ENCODE data around the gene CASKIN1. TPM values are rescaled to one million over a fixed set of nuclear protein-coding genes. Genes with fewer than 3 reads are reported as not detected.

Gene CASKIN1
- total RNA-seq, 1 donor from 2014 or later, result 2.3 TPM

DNA sequence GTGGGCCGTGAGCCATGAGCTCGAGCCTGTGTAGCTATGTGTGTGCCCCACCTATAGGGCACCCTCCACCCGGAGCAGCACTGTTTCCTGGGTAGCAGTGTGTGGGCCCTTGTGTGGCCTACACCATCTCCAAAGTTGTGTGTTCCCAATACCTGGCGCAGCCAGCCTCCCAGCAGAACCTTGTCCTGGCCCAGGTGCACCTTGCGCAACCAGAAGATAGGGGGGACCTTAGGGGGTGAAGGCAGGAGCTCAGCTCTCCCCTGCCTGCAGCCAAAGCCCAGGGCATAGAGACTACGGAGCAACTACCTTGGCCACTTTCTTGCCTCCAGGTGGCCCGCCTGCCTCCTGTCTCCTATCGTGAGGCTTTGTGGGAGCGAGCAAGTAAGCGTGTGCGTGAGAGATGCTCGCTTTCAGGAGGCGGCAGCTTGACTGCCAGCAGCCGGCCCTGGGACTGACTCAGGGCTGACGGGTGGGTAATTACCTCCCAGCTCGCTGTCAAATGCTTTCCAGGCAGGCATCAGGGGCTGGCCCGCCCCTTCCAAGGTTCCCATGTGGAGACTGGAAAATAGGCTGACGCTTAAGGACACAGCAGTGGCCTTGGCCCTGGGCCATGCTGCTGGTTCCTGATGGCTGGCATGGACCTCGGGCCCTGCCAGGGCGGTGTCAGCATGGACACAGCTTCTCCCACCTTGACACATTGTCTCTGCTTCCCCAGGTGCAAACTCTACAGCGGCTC is 21.8 kb downstream of the CASKIN1 start:
- no peak for DNase-seq (ENCODE audit: low spot score)
- H3K4me1 Mint-ChIP-seq (ENCODE audit: low read depth), result no peaks in the 10 kb centered on the region
- H3K9me3 Mint-ChIP-seq (ENCODE audit: low read depth), result no peaks in the 10 kb centered on the region
- no peak overlapping the region for H3K4me3 Mint-ChIP-seq (ENCODE audit: unreplicated experiment)
- TF ChIP-seq, protein P1, sequence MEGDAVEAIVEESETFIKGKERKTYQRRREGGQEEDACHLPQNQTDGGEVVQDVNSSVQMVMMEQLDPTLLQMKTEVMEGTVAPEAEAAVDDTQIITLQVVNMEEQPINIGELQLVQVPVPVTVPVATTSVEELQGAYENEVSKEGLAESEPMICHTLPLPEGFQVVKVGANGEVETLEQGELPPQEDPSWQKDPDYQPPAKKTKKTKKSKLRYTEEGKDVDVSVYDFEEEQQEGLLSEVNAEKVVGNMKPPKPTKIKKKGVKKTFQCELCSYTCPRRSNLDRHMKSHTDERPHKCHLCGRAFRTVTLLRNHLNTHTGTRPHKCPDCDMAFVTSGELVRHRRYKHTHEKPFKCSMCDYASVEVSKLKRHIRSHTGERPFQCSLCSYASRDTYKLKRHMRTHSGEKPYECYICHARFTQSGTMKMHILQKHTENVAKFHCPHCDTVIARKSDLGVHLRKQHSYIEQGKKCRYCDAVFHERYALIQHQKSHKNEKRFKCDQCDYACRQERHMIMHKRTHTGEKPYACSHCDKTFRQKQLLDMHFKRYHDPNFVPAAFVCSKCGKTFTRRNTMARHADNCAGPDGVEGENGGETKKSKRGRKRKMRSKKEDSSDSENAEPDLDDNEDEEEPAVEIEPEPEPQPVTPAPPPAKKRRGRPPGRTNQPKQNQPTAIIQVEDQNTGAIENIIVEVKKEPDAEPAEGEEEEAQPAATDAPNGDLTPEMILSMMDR (IDR thresholded peaks at IDR 0.05), result no peak
- no peaks in the 10 kb centered on the region for H3K27me3 Mint-ChIP-seq (ENCODE audit: low read depth)
- H3K36me3 Mint-ChIP-seq (ENCODE audit: low read depth), result peaks cover 17% of the 10 kb centered on the region
- H3K27ac Mint-ChIP-seq (ENCODE audit: unreplicated experiment), result no peak overlapping the region

GRCh38 chr16:2173916-2174315 is 22.5 kb downstream of the CASKIN1 start:
- no peak overlapping the region for H3K27ac Mint-ChIP-seq (ENCODE audit: unreplicated experiment)
- H3K36me3 Mint-ChIP-seq (ENCODE audit: low read depth), result peaks cover 17% of the 10 kb centered on the region
- TF ChIP-seq, protein P1 (IDR thresholded peaks at IDR 0.05), result no peak
- H3K4me1 Mint-ChIP-seq (ENCODE audit: low read depth), result no peaks in the 10 kb centered on the region
- no peak for DNase-seq (ENCODE audit: low spot score)
- H3K27me3 Mint-ChIP-seq (ENCODE audit: low read depth), result no peaks in the 10 kb centered on the region
- no peaks in the 10 kb centered on the region for H3K9me3 Mint-ChIP-seq (ENCODE audit: low read depth)
- no peak overlapping the region for H3K4me3 Mint-ChIP-seq (ENCODE audit: unreplicated experiment)

DNA sequence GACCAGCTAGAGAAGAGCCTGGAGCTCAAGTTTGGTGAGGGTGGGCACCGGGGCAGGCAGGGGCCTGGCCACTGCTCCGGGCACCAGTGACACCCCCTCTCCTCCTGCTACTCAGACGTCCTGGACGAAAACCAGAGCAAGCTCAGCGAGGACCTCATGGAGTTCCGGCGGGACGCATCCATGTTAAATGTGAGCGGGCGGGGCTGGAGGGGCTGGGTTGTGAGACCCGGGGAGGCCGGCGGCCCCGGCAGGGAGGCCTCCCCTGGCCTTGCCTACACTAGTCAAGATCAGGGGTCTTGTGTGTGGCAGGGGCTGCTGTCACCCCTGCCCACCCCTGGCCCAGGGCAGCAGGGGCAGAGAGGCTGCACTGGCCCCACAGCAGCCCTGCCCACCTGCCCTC is 23.0 kb downstream of the CASKIN1 start:
- Mint-ChIP-seq H3K36me3 (ENCODE audit: low read depth) (peaks cover 17% of the 10 kb centered on the region), H3K4me3 (ENCODE audit: unreplicated experiment) (no peak overlapping the region), H3K4me1 (ENCODE audit: low read depth) (no peaks in the 10 kb centered on the region), H3K27me3 (ENCODE audit: low read depth) (no peaks in the 10 kb centered on the region), H3K9me3 (ENCODE audit: low read depth) (no peaks in the 10 kb centered on the region), H3K27ac (ENCODE audit: unreplicated experiment) (no peak overlapping the region)
- TF ChIP-seq, protein P1 (IDR thresholded peaks at IDR 0.05), result no peak
- DNase-seq (ENCODE audit: low spot score), result no peak

GRCh38 chr16:2172688-2173335 is 23.6 kb downstream of the CASKIN1 start:
- Mint-ChIP-seq H3K27ac (ENCODE audit: unreplicated experiment) (no peak overlapping the region), H3K36me3 (ENCODE audit: low read depth) (peaks cover 17% of the 10 kb centered on the region), H3K9me3 (ENCODE audit: low read depth) (no peaks in the 10 kb centered on the region), H3K4me3 (ENCODE audit: unreplicated experiment) (no peak overlapping the region), H3K27me3 (ENCODE audit: low read depth) (no peaks in the 10 kb centered on the region), H3K4me1 (ENCODE audit: low read depth) (no peaks in the 10 kb centered on the region)
- TF ChIP-seq, protein P1 (IDR thresholded peaks at IDR 0.05), result no peak
- DNase-seq (ENCODE audit: low spot score), result no peak

DNA sequence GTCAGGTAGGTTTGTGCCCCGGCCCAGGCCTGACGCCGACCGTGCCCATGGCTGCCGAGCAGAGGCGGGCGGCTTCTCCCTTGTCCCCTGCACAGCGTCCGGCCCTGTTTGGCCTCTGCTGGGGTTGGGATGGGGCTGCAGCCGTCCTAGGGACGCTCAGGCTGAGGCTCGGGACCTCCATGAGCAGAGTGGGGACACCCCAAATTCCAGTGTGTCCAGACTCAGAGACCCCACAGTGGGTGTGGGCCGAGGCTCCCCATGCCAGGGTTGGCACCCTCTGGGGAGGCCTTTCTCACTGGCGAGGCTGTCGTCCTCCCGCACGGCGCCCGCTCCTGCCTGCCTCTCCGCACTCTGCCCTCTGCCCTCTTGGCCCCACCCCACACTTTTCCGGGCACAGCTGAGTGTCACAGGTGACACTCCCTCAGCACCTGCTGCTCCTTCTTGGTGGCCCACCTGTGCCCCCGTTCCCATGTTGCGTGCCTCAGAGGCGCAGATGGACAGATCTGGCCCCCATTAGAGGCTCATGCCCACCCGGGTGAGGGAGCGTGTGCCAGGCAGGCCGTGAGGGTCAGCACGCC is 24.7 kb downstream of the CASKIN1 start:
- TF ChIP-seq, protein P1 (IDR thresholded peaks at IDR 0.05), result no peak
- Mint-ChIP-seq H3K27me3 (ENCODE audit: low read depth) (no peaks in the 10 kb centered on the region), H3K27ac (ENCODE audit: unreplicated experiment) (no peak overlapping the region), H3K4me1 (ENCODE audit: low read depth) (no peaks in the 10 kb centered on the region), H3K9me3 (ENCODE audit: low read depth) (no peaks in the 10 kb centered on the region), H3K36me3 (ENCODE audit: low read depth) (peaks cover 15% of the 10 kb centered on the region), H3K4me3 (ENCODE audit: unreplicated experiment) (no peak overlapping the region)
- no peak for DNase-seq (ENCODE audit: low spot score)

All from chondrocyte (in vitro differentiated cells).